HG03457 (cell line): ENCODE results near the gene USF1.
"Not testable (repeated sequence)": the region's sequence is repeated elsewhere in the genome, so short reads cannot be mapped to it uniquely, and the experiment has no call there.

Experiments
- ATAC-seq: cut with Tn5 transposase; IDR thresholded peaks from one replicate; pipeline ENCODE4 v1.9.1; 2021; ENCODE audit warnings: moderate number of reproducible peaks; ENCODE audit not compliant: unreplicated experiment

Gene USF1

DNA sequence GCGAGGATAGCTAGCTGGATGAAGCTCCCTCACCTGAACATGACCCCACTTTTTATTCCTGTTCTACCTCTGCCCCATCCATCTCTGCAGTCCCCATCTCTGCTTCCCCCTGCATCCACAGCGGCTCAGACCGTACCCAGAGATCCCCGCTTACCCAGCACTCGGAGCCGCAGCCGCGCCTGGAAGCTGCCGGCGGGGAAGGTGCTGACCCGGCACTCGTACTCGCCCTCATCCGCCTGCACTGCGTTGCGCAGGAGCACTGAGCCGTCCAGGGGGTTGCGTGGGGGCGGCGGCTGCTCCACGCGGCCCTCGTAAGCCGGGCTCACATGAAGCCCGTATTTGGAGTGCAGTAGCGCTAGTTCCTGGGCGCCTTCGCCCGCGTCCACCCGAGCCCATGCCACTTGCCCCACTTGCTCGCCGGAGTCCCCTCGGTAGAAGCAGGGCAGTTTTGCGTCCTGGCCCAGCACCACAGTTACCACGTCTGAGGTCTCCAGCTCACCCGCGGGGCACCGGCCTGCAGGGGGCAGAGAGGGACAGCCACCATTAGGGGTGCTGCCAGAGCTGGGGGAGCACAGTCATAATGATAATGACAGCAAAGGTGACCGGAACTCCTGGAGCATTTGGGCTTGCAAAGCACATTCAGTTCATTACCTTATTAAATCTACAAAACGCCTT, 33.8 kb upstream of the USF1 start:
- no peak for ATAC-seq

DNA sequence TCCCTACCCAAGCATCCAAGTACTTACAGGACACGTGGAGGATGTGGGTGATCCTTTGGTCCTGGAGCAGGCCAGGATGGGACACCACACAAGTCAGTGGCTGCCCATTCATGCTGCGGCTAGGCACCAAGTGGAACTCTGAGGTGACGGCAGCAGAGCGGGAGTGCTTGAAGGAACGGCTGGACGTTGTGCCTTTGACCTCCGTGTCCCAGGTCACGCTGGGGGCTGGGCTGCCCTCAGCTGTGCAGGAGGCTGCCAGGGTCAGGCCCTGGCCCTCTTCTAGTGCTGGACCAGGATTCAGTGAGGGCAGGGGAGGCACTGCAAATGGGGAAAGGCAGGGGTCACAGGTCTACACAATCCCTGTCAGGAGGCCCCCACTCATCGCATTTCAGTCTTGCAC, 31.6 kb upstream of the USF1 start:
- no peak for ATAC-seq

DNA sequence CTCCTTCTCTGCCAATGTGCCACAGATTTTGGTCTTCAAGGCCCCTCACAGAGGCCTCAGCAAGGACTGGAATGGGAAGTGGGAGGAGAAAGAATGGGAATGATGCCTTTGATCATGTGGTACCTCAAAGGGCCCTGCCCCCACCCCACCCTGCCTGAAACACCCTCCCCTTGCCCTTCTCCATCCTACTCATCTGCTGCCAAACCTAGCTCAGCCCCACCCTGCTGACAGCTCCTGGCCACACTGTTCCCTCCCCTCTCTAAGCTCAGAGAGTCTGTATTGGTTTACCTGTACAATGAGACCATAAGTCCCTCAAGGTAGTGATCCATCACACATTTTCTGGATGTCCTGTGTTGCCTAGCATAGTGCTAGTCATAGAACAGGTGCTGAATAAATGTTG, 30.6 kb upstream of the USF1 start:
- no peak for ATAC-seq

DNA sequence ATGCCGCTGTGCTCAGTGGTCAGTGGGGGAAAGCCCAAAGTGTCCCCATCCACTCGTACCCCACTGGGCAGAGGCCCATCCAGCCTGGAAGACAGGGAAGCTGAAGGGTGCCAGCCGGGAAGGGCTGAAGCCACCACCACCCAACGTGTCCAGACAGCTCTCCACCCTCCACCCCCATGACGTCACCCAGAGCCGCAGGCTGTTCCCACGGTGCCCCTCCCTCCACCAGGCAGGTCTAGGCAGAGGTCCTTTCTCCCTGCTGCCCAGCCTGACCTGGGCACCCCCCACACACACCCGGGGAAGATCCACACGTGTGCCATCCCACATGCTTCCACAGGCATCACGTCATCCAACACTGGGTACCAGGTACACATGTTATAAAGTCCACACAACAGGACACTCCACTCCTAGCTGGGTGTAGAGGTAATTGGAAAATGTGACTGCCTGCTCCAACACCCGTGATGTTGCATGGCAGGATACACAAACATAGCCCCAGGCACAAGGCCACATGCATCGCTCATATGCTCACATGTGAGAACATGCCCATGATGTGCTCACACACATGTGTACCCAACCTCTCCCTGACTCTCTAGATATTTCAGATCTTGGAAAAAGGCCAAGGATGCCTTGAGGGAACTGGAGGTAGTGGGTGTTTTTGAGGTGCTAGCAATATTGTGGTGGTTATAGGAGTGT, 29.0 kb upstream of the USF1 start:
- ATAC-seq = no peak

DNA sequence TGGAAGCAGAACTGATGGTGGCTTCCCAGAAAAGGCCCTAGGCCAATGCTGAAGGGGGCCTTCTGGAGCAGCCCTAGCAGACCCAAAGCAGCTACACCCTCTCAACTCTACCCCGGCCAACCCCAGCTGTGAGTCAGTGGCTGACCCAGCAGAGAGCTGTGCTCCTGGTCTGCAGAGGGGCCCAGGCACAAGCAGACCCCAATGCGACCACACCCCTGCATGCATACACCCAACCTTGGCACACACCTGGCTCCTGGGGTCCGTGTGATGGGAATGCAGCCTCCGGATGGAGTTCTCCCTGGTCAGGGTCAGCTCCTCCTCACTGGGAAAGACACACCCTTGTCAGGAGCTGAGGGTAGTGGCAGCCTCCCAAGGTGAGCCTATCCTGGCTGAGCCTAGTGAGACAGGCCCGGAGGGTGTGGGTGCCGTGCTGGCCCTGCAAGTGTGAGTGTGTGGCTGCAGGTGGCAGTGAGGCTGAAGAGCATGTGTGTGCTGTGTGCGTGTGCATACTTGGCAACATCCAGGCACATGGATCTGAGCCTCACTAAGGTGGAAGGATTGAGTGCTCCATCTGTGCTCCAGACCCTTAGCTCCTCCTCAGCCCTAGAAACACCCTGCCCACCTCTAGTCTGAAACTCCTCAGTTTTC, 27.8 kb upstream of the USF1 start:
- no peak for ATAC-seq

DNA sequence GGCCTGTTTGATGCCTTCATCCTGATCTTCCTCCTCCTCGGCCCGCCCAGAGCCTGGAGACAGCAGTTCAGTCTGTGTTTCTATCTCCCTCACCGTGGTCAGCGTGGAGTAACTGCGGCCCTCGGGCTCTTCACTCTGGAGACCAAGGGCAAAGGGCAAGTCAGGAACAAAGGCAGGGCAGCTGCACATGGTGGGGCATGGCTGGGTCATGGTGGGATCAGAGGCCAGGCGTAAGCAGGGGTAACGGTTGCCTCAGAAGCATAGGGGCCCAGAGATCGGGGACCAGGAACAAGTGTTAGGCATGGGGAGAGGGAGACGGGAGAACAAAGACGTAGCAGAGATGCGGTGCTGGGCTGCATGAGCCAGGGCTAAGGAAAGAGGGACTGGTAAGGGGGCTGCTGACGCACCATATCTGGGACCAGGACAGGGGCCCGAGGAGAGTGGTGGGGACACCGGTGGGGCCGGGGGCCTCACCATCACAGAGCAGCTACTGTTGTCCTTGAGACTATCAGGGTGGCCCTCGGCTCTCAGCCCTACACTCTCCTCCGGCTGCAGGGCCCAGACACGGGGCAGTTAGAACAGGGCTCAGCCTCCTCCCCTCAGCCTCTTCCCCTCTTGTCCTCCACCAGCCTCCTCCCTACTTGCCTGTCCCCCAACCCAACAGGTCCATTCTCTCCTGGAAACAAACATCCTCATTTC, 27.1 kb upstream of the USF1 start:
- no peak for ATAC-seq

DNA sequence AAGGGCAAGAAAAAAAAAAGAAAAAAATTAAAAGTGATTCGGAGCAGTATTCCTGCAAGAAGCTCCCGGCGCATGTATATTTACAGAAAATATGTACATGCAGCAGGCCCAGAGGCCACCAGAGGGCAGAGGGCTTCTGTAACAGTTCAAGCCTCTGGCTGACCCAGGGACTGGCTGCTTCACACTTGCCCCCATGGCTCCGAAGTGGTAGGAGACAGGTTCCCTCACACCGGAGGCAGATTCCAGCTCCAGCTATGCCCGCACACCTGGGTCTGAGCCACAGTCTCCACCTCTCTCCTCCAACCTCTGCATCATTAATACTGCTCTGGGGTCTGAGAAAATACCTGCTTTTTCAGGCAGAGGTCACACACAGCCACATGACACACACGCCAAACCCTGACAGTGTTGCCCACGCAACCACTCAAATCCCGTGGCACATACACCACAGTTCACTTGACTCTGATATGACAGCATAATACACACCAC, 26.2 kb upstream of the USF1 start:
- no peak for ATAC-seq

DNA sequence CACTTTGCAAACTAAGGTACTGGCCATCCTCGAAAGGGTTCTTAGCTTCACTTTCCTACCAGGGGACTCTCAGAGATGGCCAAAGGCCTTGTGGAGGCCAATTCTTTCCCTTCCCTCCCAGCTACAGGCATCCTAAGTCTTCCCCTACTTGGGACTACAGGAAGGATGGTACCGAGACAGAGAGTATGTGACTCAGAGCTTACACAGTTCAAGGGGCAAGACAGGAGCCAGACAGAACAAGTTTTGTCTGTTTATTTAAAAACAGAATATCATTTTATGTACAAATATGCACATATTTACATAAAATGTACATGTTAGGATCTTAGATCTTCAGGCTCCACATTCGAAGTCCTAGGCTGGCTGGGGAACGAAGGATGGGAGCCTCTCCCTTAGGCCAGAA, 25.0 kb upstream of the USF1 start:
- ATAC-seq = no peak

DNA sequence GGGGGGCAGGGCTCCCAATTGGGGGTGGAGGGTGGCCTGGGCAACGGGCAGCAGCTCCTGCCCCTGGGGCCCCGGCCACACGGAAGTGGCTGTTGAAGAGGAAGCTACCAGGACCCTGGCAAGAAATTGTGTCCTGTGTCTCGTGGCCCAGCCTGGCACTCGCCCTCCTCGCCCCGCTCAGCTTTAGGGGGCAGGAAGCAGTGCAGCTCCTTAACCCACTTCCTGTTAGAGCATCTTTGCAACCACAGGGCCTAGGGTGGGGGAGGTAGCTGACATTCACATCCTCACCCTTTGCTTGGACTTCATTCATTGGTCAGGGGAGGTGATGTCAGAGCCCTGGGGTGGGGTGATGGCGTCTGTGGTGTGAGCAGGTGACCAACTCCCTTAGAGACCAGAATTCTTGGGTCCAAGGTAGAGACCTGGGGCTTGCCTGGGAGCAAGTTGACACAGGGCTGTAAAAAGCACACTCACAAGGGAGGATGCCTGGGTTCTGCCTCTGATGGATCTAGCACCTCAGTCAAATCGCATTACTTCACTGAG, 24.0 kb upstream of the USF1 start, which contains the start of gene ARHGAP30:
TSS of gene ARHGAP30 (minus strand) at position 161 of the 540 bp plus-strand sequence. CDS start 267 bp downstream, outside the sequence.
- peak; percentile 58 for ATAC-seq

DNA sequence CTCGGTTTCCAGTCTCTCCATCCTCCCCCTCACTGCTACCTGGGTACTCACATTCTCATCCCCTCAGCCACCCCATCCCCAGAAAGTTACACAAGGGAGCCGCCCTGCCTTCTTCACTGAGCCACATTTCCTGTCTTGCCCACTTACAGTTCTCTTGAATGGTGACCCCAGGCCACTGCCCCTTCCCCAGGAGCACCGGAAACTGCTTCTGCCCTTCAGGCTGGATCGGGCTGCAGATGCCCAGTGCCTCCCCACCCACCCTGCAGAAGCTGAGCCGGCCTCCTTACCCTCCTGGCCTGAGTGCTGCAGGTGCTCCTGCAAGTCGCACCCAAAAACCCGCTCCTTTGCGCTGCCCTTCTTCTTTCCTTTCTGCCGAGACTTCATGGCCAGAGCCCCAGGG, 23.5 kb upstream of the USF1 start:
- peak; percentile 3 for ATAC-seq

DNA sequence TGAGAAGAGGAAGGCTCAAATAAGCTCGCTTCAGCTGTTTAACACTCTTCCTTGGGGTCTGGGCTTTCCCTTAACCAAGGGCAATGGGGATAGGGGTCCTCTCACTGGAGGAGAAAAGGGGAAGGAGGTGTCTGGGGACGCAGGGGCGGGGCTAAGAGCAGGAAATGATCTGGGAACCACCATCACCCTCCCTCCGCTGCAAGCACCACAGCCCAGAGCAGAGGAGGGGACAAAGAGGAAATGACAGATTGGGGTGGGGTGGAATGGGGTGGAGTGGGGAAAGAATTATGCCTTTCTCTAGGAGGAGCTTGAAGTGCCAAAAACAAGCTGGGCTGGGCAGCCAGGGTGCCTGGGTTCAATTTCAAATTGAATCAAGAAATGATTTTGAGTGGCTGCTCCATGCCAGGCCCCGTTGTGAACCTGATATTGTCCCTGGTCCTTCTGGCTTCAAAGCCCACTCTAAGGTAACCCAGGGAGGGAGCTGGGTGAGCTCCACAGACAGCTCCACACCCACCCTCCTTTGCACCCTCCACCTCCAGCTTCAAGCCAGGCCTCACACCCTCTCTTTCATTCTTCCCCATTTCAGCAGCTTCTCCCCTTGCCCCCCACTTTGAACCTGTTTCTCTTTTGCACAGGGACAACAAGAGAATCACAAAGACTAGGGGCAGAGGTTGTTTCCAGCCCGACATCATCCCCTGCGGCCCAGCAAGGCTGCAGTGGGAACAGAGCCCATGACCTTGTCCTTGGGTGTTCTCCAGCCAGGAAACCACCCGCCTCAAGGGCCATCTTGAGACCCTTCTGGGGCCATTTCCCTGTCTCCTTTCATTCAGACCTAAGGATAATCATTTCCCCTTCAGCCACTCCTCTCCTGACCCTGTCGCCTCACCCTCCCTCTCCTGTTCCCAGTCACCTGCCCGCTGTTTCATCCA, 22.8 kb upstream of the USF1 start:
- ATAC-seq = peak; percentile 31

DNA sequence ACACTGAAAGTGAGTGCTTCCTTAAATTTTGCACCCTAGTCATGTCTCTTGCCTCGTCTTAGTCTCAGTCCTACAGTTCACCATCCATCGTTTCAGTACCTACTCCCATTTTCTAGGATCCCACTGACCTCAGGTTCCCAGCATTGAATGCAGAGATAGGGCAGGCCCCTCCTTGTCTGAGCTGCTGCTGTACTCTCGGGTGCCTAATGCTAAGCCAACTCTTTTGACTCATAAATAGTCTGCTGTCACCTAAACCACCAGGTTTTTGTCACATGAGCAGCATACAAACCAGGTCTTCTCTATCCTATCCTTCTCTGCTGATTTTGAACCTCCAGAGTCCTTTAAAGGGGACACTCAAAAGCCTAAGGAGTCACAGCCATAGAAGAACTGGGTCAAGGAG, 20.9 kb upstream of the USF1 start:
- no peak for ATAC-seq

DNA sequence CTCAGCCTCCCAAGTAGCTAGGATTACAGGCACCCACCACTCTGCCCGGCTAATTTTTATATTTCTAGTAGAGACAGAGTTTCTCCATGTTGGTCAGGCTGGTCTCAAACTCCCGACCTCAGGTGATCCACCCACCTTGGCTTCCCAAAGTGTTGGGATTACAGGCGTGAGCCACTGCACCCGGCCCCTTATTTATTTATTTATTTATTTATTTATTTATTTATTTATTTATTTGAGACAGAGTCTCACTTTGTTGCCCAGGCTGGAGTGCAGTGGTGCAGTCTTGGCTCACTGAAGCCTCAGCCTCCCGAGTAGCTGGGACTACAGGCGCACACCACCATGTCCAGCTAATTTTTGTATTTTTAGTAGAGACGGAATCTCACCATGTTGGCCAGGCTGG, 19.9 kb upstream of the USF1 start:
- ATAC-seq = not testable (repeated sequence)

DNA sequence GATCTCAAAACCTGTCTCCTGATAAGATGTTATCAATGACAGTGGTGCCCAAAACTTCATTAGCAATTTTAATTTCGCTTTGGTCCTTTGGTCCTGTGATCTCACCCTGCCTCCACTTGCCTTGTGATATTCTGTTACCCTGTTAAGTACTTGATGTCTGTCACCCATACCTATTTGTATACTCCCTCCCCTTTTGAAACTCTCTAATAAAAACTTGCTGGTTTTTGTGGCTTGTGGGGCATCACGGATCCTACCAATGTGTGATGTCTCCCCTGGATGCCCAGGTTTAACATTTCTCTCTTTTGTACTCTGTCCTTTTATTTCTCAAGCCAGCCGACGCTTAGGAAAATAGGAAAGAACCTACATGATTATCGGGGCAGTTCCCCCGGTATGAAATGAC, 18.2 kb upstream of the USF1 start:
- not testable (repeated sequence) for ATAC-seq

DNA sequence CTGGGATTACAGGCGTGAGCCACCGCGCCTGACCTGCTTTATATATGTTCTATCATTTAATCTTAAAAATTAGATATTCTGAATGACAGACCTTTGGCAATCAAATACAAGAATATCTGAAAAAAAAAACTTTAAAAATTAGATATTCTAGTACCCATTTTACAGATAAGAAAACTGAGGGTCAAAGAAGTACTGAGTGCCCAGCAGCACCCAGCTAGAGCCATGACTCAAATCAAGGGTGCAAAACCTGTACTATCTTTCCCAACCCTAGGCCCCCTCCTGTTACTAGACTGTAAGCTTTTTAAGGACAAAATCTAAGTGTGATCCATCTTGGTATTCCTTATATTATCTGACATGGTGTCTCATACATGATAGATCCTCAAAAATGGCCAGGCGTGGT, 15.6 kb upstream of the USF1 start:
- no peak for ATAC-seq

DNA sequence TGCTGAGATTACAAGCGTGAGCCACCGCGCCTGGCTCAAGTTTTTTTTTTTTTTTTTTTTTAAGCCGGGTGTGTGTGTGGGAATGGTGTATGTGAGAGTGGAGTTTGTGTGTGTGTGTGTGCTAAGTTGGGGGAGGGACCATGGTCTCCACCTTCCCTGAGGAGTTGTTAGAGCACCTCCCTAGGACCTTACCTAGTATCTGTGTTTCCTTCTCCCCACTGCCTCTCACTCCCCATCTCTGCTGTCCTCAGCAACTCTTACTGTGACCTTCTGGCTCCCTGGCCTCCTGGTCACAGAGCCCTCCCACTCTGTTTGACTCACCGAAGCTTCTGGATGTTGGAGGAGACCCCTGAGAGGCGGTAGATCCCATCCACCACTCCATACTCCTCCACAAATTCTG, 13.5 kb upstream of the USF1 start:
- ATAC-seq = no peak

DNA sequence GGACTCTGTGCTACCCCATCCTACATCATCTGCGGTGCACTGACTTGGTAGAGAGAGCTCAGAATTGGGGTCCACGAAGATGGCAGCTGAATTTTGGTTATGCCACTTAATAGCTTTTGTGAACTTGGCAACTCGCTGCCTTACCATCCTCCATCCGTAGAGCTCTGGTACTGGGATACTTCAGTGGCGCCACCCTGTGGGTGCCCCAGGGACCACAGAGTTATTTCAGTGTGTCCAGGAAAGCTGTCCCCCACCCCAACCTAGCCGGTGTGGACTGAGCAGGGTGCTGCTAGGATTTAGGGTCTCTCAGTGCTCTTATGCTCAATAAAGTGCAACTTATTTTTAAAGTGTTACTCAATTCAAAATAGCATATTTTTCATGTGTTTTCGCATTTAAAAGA, 9.0 kb upstream of the USF1 start:
- no peak for ATAC-seq

DNA sequence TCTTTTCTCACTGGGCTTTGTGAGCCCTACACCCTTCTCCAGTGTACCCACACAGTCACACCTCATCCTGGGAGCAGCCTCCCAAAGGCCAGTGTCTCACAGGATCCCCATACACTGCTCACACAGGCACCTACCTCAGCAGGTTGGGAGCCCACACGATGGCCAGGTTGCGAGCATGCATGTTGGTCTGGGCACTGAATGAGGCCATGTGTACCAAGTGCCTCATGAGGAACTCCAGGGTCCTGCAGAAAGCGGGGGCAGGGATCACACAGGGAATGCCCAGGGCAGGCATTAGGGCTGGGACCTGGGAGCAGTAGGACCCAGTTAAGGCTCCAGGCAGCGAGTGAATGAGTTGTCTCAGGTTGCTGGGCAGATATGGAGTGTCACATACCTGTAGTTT, 8.5 kb upstream of the USF1 start:
- ATAC-seq = no peak

DNA sequence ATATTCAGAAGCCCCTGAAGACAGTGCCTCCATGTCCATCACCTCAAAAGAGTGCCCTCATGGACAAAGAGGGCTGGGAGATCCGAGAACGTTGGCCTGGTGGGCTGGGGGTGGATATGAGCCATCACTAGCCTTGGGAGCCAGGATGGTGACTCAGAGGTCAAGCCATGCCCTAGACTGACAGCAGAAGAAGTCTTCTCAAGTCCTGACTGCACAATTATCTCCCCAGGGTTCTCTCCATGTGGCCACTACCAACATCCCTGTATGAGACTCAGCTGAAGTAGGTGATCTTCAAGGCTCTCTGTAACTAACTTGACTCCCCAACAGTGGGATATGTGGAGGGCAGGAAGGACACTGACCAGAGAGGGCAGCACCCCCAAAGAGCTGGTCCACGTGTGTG, 7.1 kb upstream of the USF1 start:
- no peak for ATAC-seq

DNA sequence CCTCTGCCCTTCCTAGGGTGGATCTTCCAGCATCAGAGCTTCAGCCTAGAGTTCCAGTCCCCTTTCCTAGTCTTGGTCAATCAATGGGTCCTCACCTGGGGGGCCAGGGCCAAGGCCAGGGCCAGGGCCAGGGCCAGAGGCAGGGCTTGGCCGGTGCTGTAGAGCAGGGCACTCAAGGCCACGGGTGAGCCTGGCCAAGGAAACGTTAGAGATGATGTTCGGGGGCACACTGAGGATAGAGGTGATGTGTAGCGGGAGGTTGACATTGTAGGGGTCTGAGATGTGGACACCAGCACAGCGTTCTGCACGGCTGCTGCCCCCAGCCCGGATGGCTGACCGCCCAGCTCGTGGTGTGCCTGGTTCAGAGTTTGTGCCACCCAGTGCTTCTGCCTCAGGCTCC, 5.4 kb upstream of the USF1 start:
- no peak for ATAC-seq
